Right atrium auricular region (tissue), 2 donors: ENCODE measurements around the gene LGR6. TPM values are rescaled to one million over a fixed set of nuclear protein-coding genes. Genes with fewer than 3 reads are reported as not detected.

ENCODE experiments used
- DNase-seq: peaks from one replicate; pipeline ENCODE4 v3.0.0-alpha.2; 2019; ENCODE audit warnings: low spot score
- H3K27ac ChIP-seq, 2 donors: fragments of 200-600 bp; sonication (generic); 1 replicate in 1 of 2; 2 replicates in 1 of 2; pipeline ENCODE4 v1.5.1; 2016 to 2019
- H3K27me3 ChIP-seq, 2 donors: fragments of 200-600 bp; sonication (generic); one replicate each; pipeline versions ENCODE4 v1.5.1 to v1.6.0; 2017 to 2019
- H3K36me3 ChIP-seq: fragments of 200-600 bp; sonication (generic); one replicate; pipeline ENCODE4 v1.5.1; 2016
- H3K4me1 ChIP-seq, 2 donors: fragments of 200-600 bp; sonication (generic); one replicate each; pipeline versions ENCODE4 v1.5.1 to v1.6.0; 2017 to 2019
- H3K4me3 ChIP-seq, 2 donors: fragments of 200-600 bp; sonication (generic); 1 replicate in 1 of 2; 2 replicates in 1 of 2; pipeline ENCODE4 v1.5.1; 2017 to 2019; ENCODE audit warnings: mild to moderate bottlenecking in 1 of 2, moderate library complexity in 1 of 2
- H3K9me3 ChIP-seq, 2 donors: fragments of 200-600 bp; sonication (generic); one replicate each; pipeline ENCODE4 v1.5.1; 2019
- CTCF ChIP-seq, 2 donors: fragments of 200-600 bp; sonication (generic); IDR thresholded peaks; one replicate each; pipeline ENCODE4 v1.5.1; 2019; ENCODE audit warnings: antibody characterized with exemption in 2 of 2
- total RNA-seq, 2 donors: library from RNA; depleted of rRNA; stranded (reverse); fragments of >200 nt; gene quantifications; one replicate each; pipeline ENCODE4 v1.1.0, GENCODE V29; 2016

LGR6 gene
- total RNA-seq, 2 donors from 2014 or later, result 5.5 to 17.0 TPM

GRCh38 chr1:202161151-202162046 is 32.2 kb upstream of the LGR6 start:
- Histone ChIP-seq H3K27ac (no peak overlapping the region), H3K36me3 (no peaks in the 10 kb centered on the region), H3K4me3 (no peak overlapping the region), H3K4me1 (no peaks in the 10 kb centered on the region), H3K9me3 (no peaks in the 10 kb centered on the region), H3K27me3 (no peaks in the 10 kb centered on the region)
- DNase-seq, result no peak
- no peak for TF ChIP-seq CTCF (IDR thresholded peaks at IDR 0.05)

- Histone ChIP-seq H3K9me3 (no peaks in the 10 kb centered on the region), H3K36me3 (no peaks in the 10 kb centered on the region), H3K4me1 (no peaks in the 10 kb centered on the region), H3K27me3 (no peaks in the 10 kb centered on the region), H3K27ac (no peak overlapping the region), H3K4me3 (no peak overlapping the region)
- no peak for DNase-seq
- TF ChIP-seq CTCF (IDR thresholded peaks at IDR 0.05), result no peak
Measured at GRCh38 chr1:202162047-202162417, 31.6 kb upstream of the LGR6 start.

GRCh38 chr1:202162418-202163280 is 30.9 kb upstream of the LGR6 start:
- no peak overlapping the region for H3K27ac ChIP-seq
- DNase-seq, result no peak
- no peaks in the 10 kb centered on the region for H3K4me1 ChIP-seq
- no peaks in the 10 kb centered on the region for H3K36me3 ChIP-seq
- H3K27me3 ChIP-seq, result no peaks in the 10 kb centered on the region
- no peaks in the 10 kb centered on the region for H3K9me3 ChIP-seq
- no peak for TF ChIP-seq CTCF (IDR thresholded peaks at IDR 0.05)
- no peak overlapping the region for H3K4me3 ChIP-seq

- no peaks in the 10 kb centered on the region for H3K27me3 ChIP-seq
- no peaks in the 10 kb centered on the region for H3K9me3 ChIP-seq
- no peaks in the 10 kb centered on the region for H3K36me3 ChIP-seq
- no peak overlapping the region for H3K4me3 ChIP-seq
- H3K27ac ChIP-seq, result no peak overlapping the region
- TF ChIP-seq CTCF (IDR thresholded peaks at IDR 0.05), result no peak
- no peaks in the 10 kb centered on the region for H3K4me1 ChIP-seq
- DNase-seq, result no peak
Measured at GRCh38 chr1:202163281-202164270, 30.0 kb upstream of the LGR6 start.

- no peak for DNase-seq
- no peak for TF ChIP-seq CTCF (IDR thresholded peaks at IDR 0.05)
- no peak overlapping the region for H3K27ac ChIP-seq
- H3K4me1 ChIP-seq, result no peaks in the 10 kb centered on the region
- H3K27me3 ChIP-seq, result no peaks in the 10 kb centered on the region
- no peak overlapping the region for H3K4me3 ChIP-seq
- no peaks in the 10 kb centered on the region for H3K36me3 ChIP-seq
- no peaks in the 10 kb centered on the region for H3K9me3 ChIP-seq
Measured at GRCh38 chr1:202164271-202165037, 29.1 kb upstream of the LGR6 start.
